Left lung (tissue), 10 donors: ENCODE results near the gene FOXQ1. TPM values are rescaled to one million over a fixed set of nuclear protein-coding genes. Genes with fewer than 3 reads are reported as not detected.

ENCODE experiments used
- ATAC-seq: fragments of 200-7000 bp; cut with Tn5 transposase; one replicate; pipeline ENCODE4 v1.9.1; 2020; ENCODE audit warnings: moderate library complexity
- DNase-seq, 4 donors: peaks; one replicate each; pipeline ENCODE4 v3.0.0-alpha.2; 2013 to 2020
- H3K27ac ChIP-seq, 2 donors: fragments of 200-600 bp; sonication (generic) in 1 of 2; one replicate each; pipeline versions ENCODE4 v1.5.0 to v1.8.0; 2020 to 2021
- H3K27me3 ChIP-seq, 2 donors: fragments of 200-600 bp; sonication (generic) in 1 of 2; one replicate each; pipeline versions ENCODE4 v1.5.0 to v1.8.0; 2020 to 2021
- H3K36me3 ChIP-seq, 2 donors: fragments of 200-600 bp; sonication (generic) in 1 of 2; one replicate each; pipeline versions ENCODE4 v1.5.0 to v1.8.0; 2020 to 2021
- H3K4me1 ChIP-seq, 2 donors: fragments of 200-600 bp; one replicate each; pipeline ENCODE4 v1.8.0; 2021
- H3K4me3 ChIP-seq, 2 donors: fragments of 200-600 bp; sonication (generic) in 1 of 2; one replicate each; pipeline versions ENCODE4 v1.5.0 to v1.8.0; 2020 to 2021; ENCODE audit warnings: mild to moderate bottlenecking in 1 of 2
- H3K9me3 ChIP-seq, 2 donors: fragments of 200-600 bp; sonication (generic) in 1 of 2; one replicate each; pipeline versions ENCODE4 v1.5.0 to v1.8.0; 2020 to 2021
- intact Hi-C, 2 donors: fragments of 100-400 bp; cut with DNase I; formaldehyde crosslinking; loops; one replicate each; pipeline versions ENCODE4 v1.11.2 to v1.14.2; 2022
- polyA plus RNA-seq, 6 donors: library from polyadenylated mRNA; unstranded; fragments of 120-200 nt; gene quantifications; one replicate each; pipeline ENCODE4 v1.2.1, GENCODE V29; 2013; ENCODE audit not compliant: insufficient read length in 6 of 6
- total RNA-seq, 2 donors: library from RNA; stranded (reverse); fragmentation: NEBNext Ultra II Directional; extraction: Animal tissue kit (Norgen Biotek cat#: 25700); gene quantifications; one replicate each; pipeline ENCODE4 v1.2.1, GENCODE V29; 2021
- TF ChIP-seq, protein P1 (sequence below), 2 donors: fragments of 200-600 bp; sonication (generic) in 1 of 2; IDR thresholded peaks; one replicate each; pipeline versions ENCODE4 v1.5.0 to v1.8.0; 2021; ENCODE audit warnings: antibody characterized with exemption in 2 of 2
- donor health status: DM: no; HTN: yes; CAD: no.
- donor health status: DM: no; HTN: no; CAD: no.

FOXQ1 gene
- total and polyA plus RNA-seq, 8 donors = 2.0 to 12.1 (median 3.5) TPM

DNA sequence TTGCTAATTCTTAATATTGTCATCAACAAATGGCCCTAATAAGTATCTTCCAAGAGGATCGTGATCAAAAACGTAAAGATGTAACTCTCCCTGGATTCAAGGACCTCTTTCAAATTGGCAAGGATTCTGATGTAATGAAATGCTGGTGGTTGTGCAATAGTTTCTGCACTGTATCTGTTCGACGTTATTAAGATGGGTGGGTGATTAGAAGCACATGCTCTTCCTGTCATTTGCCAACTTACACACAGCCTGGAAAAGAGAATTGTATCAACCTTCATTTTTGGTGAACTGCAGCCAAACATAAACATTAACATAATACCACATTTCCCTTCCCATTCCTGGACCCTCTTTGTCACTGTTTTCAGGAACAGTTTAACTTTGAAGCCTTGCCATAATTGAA, 9.8 kb downstream of the FOXQ1 start:
- Histone ChIP-seq H3K9me3 (peaks cover 0 to 2% of the 10 kb centered on the region in 2 donors), H3K4me1 (peaks cover 14 to 33% of the 10 kb centered on the region in 2 donors), H3K27me3 (peaks cover 0 to under 1% of the 10 kb centered on the region in 2 donors), H3K36me3 (no peaks in the 10 kb centered on the region), H3K4me3 (no peak overlapping the region), H3K27ac (no peak overlapping the region)
- DNase-seq (peak in 2 of 4 donors; percentile 67 to 80), ATAC-seq (peak; percentile 21)
- intact Hi-C loops = no loop called here
- TF ChIP-seq, protein P1, sequence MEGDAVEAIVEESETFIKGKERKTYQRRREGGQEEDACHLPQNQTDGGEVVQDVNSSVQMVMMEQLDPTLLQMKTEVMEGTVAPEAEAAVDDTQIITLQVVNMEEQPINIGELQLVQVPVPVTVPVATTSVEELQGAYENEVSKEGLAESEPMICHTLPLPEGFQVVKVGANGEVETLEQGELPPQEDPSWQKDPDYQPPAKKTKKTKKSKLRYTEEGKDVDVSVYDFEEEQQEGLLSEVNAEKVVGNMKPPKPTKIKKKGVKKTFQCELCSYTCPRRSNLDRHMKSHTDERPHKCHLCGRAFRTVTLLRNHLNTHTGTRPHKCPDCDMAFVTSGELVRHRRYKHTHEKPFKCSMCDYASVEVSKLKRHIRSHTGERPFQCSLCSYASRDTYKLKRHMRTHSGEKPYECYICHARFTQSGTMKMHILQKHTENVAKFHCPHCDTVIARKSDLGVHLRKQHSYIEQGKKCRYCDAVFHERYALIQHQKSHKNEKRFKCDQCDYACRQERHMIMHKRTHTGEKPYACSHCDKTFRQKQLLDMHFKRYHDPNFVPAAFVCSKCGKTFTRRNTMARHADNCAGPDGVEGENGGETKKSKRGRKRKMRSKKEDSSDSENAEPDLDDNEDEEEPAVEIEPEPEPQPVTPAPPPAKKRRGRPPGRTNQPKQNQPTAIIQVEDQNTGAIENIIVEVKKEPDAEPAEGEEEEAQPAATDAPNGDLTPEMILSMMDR (IDR thresholded peaks at IDR 0.05) = no peak

DNA sequence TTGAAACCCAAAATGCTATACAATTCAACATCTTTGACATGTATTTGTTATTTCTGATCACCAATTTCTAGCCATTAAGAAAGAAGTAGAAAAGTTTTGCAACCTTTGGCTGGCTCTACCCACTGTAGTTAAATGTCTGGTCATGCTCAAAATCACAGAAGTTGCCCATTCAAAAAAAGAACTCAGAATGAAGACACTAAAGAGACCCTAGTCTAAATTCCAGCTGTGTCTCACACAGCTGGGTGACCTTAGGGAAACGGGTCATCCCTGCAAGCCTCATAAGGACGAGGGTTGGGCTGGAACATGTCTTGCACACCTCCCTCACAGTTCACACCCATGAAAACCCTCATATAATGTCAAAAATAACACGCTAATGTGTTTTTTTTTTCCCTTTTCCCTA, 10.3 kb downstream of the FOXQ1 start:
- Histone ChIP-seq H3K4me3 (no peak overlapping the region), H3K27me3 (no peaks in the 10 kb centered on the region), H3K9me3 (peaks cover 0 to 2% of the 10 kb centered on the region in 2 donors), H3K27ac (peak overlapping the region in 1 of 2 donors; percentile 45), H3K4me1 (peaks cover 16 to 37% of the 10 kb centered on the region in 2 donors), H3K36me3 (no peaks in the 10 kb centered on the region)
- TF ChIP-seq, protein P1 (IDR thresholded peaks at IDR 0.05) = no peak
- intact Hi-C loops = no loop called here
- no peak for ATAC-seq
- no peak for DNase-seq

DNA sequence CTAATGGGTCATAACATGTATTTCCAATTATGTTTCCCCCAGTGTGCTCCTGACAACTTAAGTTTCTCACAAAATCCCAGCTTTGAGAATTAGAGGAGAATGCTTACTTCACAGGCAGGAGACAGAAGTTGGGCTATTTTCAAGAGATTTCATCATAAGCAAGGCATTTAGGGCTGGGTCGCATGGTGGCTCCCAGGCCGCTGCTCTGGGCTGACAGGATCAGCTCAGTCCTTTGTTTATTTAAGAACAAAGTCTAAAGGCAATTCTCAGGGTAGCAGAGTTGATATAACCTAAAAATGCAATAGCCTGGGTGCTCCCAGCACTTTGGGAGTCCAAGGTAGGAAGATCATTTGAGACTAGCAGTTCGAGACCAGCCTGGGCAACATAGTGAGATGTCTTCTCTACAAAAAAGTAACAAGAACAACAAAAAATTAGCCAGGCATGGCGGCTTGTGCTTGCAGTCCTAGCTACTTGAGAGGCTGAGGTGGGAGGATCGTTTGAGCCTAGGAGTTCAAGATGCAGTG, 10.9 kb downstream of the FOXQ1 start:
- H3K4me1 ChIP-seq = peaks cover 16 to 39% of the 10 kb centered on the region in 2 donors
- TF ChIP-seq, protein P1 (IDR thresholded peaks at IDR 0.05) = no peak
- no peak overlapping the region for H3K4me3 ChIP-seq
- H3K27ac ChIP-seq = no peak overlapping the region
- peak; percentile 42 for ATAC-seq
- peaks cover 0 to 2% of the 10 kb centered on the region in 2 donors for H3K9me3 ChIP-seq
- intact Hi-C loops = no loop called here
- H3K36me3 ChIP-seq = no peaks in the 10 kb centered on the region
- no peaks in the 10 kb centered on the region for H3K27me3 ChIP-seq
- DNase-seq = no peak

DNA sequence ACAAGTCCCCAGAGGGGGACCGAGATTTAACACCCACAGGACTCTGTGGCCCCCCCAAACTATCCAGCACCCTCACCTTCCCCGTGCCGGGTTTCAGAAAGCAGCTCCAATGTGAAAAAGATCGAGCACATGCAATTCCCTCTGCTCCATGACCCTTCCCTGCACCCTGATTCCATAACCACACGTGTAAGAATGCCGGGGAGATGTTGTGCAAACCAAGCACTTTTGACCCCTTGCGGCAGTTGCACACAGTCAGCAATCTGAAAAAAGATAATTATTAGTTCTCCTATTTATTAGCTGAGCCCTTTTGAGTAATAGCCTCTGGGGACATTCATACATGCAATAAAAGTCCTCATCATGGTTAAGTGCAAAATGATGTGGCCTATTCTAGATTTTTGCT, 13.0 kb downstream of the FOXQ1 start:
- ATAC-seq (peak; percentile 43), DNase-seq (peak in 1 of 4 donors; percentile 86)
- no peaks in the 10 kb centered on the region for H3K27me3 ChIP-seq
- no peaks in the 10 kb centered on the region for H3K36me3 ChIP-seq
- intact Hi-C loops = no loop called here
- H3K27ac ChIP-seq = peak overlapping the region; percentile 20 to 48
- TF ChIP-seq, protein P1 (IDR thresholded peaks at IDR 0.05) = no peak
- peaks cover 16 to 39% of the 10 kb centered on the region in 2 donors for H3K4me1 ChIP-seq
- H3K9me3 ChIP-seq = peaks cover 0 to 3% of the 10 kb centered on the region in 2 donors
- H3K4me3 ChIP-seq = no peak overlapping the region

DNA sequence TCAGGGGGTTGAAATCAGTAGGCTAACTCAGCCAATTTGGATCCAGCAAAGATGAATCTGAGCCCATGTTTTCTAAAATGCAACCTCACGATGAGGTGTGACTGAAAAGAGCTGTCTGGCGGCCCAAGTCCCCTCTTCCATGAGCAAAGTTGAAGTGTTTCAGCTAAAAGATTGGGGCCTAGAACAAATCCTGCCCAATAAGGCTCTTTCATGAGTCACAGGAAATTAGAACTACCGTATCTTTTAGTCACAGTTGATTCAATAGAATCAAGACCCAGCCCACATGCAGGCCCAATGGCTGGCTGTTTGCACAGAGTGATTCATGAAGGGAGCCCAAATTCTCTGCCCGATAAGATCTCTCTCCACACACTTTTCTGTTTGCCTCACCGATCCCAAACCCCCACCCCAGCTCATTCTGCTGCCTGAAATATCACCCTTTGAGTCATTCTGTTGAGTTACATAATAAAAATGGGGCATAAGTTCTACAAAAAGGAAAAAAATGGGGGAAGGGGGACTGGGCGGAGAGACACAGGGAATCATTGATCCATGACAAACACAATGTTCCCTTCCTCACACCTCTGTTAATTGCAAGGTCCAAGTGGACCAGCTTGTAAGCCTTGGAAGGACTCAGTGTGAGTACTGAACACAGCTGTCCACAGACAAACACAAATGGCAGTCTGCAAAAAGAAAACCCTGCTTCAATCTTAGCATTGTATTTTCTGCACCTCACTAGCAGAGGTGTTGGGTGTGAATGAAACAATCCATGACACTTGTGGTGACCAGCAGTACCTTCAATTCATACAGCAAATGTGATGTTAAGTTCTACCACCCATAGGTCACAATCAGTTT, 13.8 kb downstream of the FOXQ1 start:
- H3K36me3 ChIP-seq = no peaks in the 10 kb centered on the region
- DNase-seq (peak in 3 of 4 donors; percentile 42 to 97 (median 96)), ATAC-seq (peak; percentile 75)
- H3K4me1 ChIP-seq = peaks cover 16 to 39% of the 10 kb centered on the region in 2 donors
- intact Hi-C loops = no loop called here
- no peak overlapping the region for H3K4me3 ChIP-seq
- peaks cover 0 to 5% of the 10 kb centered on the region in 2 donors for H3K9me3 ChIP-seq
- no peaks in the 10 kb centered on the region for H3K27me3 ChIP-seq
- H3K27ac ChIP-seq = peak overlapping the region; percentile 20 to 48
- TF ChIP-seq, protein P1 (IDR thresholded peaks at IDR 0.05) = no peak
